ENCODE results near the gene RRAS2. TPM values are rescaled to one million over a fixed set of nuclear protein-coding genes. Genes with fewer than 3 reads are reported as not detected.

The RRAS2 gene
- total RNA-seq, 4 donors from 2014 or later, result 44.0 to 110 (median 69.5) TPM

- Histone ChIP-seq H3K27ac (no peak overlapping the region), H3K36me3 (no peaks in the 10 kb centered on the region), H3K4me1 (peaks cover 0 to 40% (median 2%) of the 10 kb centered on the region in 3 donors), H3K4me3 (no peak overlapping the region), H3K27me3 (no peaks in the 10 kb centered on the region), H3K9me3 (no peaks in the 10 kb centered on the region)
- TF ChIP-seq EP300 (IDR thresholded peaks at IDR 0.05) (no peak), POLR2A (IDR thresholded peaks at IDR 0.05) (no peak), POLR2AphosphoS5 (IDR thresholded peaks at IDR 0.05) (no peak)
- WGBS, 2 donors (ENCODE audit: low coverage in 1 of 2), result 82 to 98% methylated on average over 2 to 7 of the region's 7 CpGs
- ATAC-seq, result no peak
Observed at GRCh38 chr11:14305649-14306048, 53.3 kb downstream of the RRAS2 start.

- Histone ChIP-seq H3K4me1 (peaks cover 2 to 40% (median 6%) of the 10 kb centered on the region in 3 donors), H3K27me3 (no peaks in the 10 kb centered on the region), H3K4me3 (no peak overlapping the region), H3K9me3 (no peaks in the 10 kb centered on the region), H3K36me3 (no peaks in the 10 kb centered on the region), H3K27ac (no peak overlapping the region)
- ATAC-seq, result no peak
- TF ChIP-seq EP300 (IDR thresholded peaks at IDR 0.05) (no peak), CTCF (IDR thresholded peaks at IDR 0.05) (no peak), POLR2A (IDR thresholded peaks at IDR 0.05) (no peak), POLR2AphosphoS5 (IDR thresholded peaks at IDR 0.05) (no peak)
Observed at GRCh38 chr11:14304601-14305000, 54.4 kb downstream of the RRAS2 start.

GRCh38 chr11:14300661-14301304 lies 58.2 kb downstream of the RRAS2 start:
- Histone ChIP-seq H3K9me3 (no peaks in the 10 kb centered on the region), H3K27ac (no peak overlapping the region), H3K36me3 (no peaks in the 10 kb centered on the region), H3K4me3 (no peak overlapping the region), H3K27me3 (no peaks in the 10 kb centered on the region), H3K4me1 (peaks cover 0 to 26% (median 6%) of the 10 kb centered on the region in 3 donors)
- 30 to 36% methylated on average over 6 of the region's 6 CpGs for WGBS, 2 donors (ENCODE audit: low coverage in 1 of 2)
- TF ChIP-seq POLR2A (IDR thresholded peaks at IDR 0.05), result no peak
- TF ChIP-seq CTCF (IDR thresholded peaks at IDR 0.05), result peak; percentile 68 to 83 (median 80)
- peak; percentile 46 for TF ChIP-seq POLR2AphosphoS5 (IDR thresholded peaks at IDR 0.05)
- TF ChIP-seq EP300 (IDR thresholded peaks at IDR 0.05), result no peak
- ATAC-seq, result peak; percentile 82

- Histone ChIP-seq H3K4me3 (no peak overlapping the region), H3K4me1 (peaks cover 0 to 26% (median 6%) of the 10 kb centered on the region in 3 donors), H3K27ac (no peak overlapping the region), H3K27me3 (no peaks in the 10 kb centered on the region), H3K9me3 (no peaks in the 10 kb centered on the region), H3K36me3 (no peaks in the 10 kb centered on the region)
- ATAC-seq, result no peak
- TF ChIP-seq EP300 (IDR thresholded peaks at IDR 0.05) (no peak), POLR2AphosphoS5 (IDR thresholded peaks at IDR 0.05) (no peak), CTCF (IDR thresholded peaks at IDR 0.05) (no peak), POLR2A (IDR thresholded peaks at IDR 0.05) (no peak)
- WGBS, 2 donors (ENCODE audit: low coverage in 1 of 2), result 29 to 50% methylated on average over 1 of the region's 1 CpG
Observed at GRCh38 chr11:14299921-14300320, 59.1 kb downstream of the RRAS2 start.

- H3K9me3 ChIP-seq, result no peaks in the 10 kb centered on the region
- no peak overlapping the region for H3K27ac ChIP-seq
- WGBS, 2 donors (ENCODE audit: low coverage in 1 of 2), result 84 to 100% methylated on average over 1 to 3 of the region's 3 CpGs
- no peaks in the 10 kb centered on the region for H3K27me3 ChIP-seq
- no peak overlapping the region for H3K4me3 ChIP-seq
- no peak for TF ChIP-seq POLR2A (IDR thresholded peaks at IDR 0.05)
- TF ChIP-seq POLR2AphosphoS5 (IDR thresholded peaks at IDR 0.05), result no peak
- TF ChIP-seq EP300 (IDR thresholded peaks at IDR 0.05), result no peak
- no peak for TF ChIP-seq CTCF (IDR thresholded peaks at IDR 0.05)
- ATAC-seq, result no peak
- no peaks in the 10 kb centered on the region for H3K4me1 ChIP-seq
- H3K36me3 ChIP-seq, result peaks cover 0 to 33% of the 10 kb centered on the region in 2 donors
Observed at GRCh38 chr11:14290422-14290821, 68.6 kb downstream of the RRAS2 start.

Data from gastroesophageal sphincter (tissue), 4 donors.